Activated B cell treated with CpG ODN at 0.5 μM for 24 hours (primary cell): ENCODE results near the gene XPC. TPM values are rescaled to one million over a fixed set of nuclear protein-coding genes. Genes with fewer than 3 reads are reported as not detected.

Source experiments
- ATAC-seq: fragments of 200-7000 bp; cut with Tn5 transposase; one replicate; pipeline ENCODE4 v1.10.0; 2021; ENCODE audit warnings: low read depth, mild to moderate bottlenecking, moderate library complexity
- CTCF ChIA-PET: fragments of 350-600 bp; sonication (Branson Sonifier 250); formaldehyde crosslinking; loops from one replicate; lab custom pipeline; 2021; ENCODE audit warnings: antibody characterized with exemption; lab: Charles Lee
- POLR2A ChIA-PET: fragments of 350-600 bp; sonication (Branson Sonifier 250); formaldehyde crosslinking; loops from one replicate; lab custom pipeline; 2021; ENCODE audit warnings: antibody characterized with exemption; lab: Charles Lee
- DNase-seq: peaks from one replicate; pipeline ENCODE4 v3.0.0; 2022
- H3K27ac Mint-ChIP-seq: one replicate; pipeline ENCODE4 v1.8.0; 2020; ENCODE audit warnings: mixed read lengths
- H3K27me3 Mint-ChIP-seq: one replicate; pipeline ENCODE4 v1.8.0; 2021; ENCODE audit warnings: mixed read lengths
- H3K36me3 Mint-ChIP-seq: one replicate; pipeline ENCODE4 v1.8.0; 2021; ENCODE audit warnings: low read depth, mixed read lengths
- H3K4me1 Mint-ChIP-seq: one replicate; pipeline ENCODE4 v1.8.0; 2021; ENCODE audit warnings: mixed read lengths
- H3K4me3 Mint-ChIP-seq: one replicate; pipeline ENCODE4 v1.8.0; 2020; ENCODE audit warnings: mild to moderate bottlenecking, mixed read lengths
- H3K9me3 Mint-ChIP-seq: one replicate; pipeline ENCODE4 v1.8.0; 2020; ENCODE audit warnings: mixed read lengths
- CTCF ChIP-seq: fragments of 200-600 bp; IDR thresholded peaks from one replicate; pipeline ENCODE4 v1.8.0; 2022; ENCODE audit warnings: antibody characterized with exemption, mild to moderate bottlenecking
- intact Hi-C: fragments of 100-400 bp; cut with micrococcal nuclease; formaldehyde crosslinking; loops from one replicate; pipeline ENCODE4 v1.15.1; 2024
- total RNA-seq: library from RNA; stranded (reverse); gene quantifications from 2 replicates; pipeline ENCODE4 v1.2.3, GENCODE V29; 2022

Gene XPC
- total RNA-seq, 1 donor from 2014 or later, result 35.4 TPM

- intact Hi-C loops, result no loop called here
- CTCF ChIA-PET, result no interaction called here
- POLR2A ChIA-PET, result interaction anchor here (0.5 kb wide), 1 partner anchor 13 kb away, joined by 8 read pairs; no protein-coding TSS in a partner anchor
- TF ChIP-seq CTCF, result no peak
- Mint-ChIP-seq H3K27ac (peak overlapping the region; percentile 61), H3K4me1 (peaks cover 20% of the 10 kb centered on the region), H3K4me3 (no peak overlapping the region), H3K36me3 (peaks cover 77% of the 10 kb centered on the region), H3K27me3 (no peaks in the 10 kb centered on the region), H3K9me3 (no peaks in the 10 kb centered on the region)
- DNase-seq (no peak), ATAC-seq (no peak)
These were observed 35.7 kb downstream of the XPC start for GRCh38 chr3:14142567-14143270.

GRCh38 chr3:14141602-14142341, 36.6 kb downstream of the XPC start:
- peaks cover 20% of the 10 kb centered on the region for H3K4me1 Mint-ChIP-seq
- DNase-seq (no peak), ATAC-seq (no peak)
- H3K9me3 Mint-ChIP-seq, result no peaks in the 10 kb centered on the region
- H3K27me3 Mint-ChIP-seq, result no peaks in the 10 kb centered on the region
- ChIA-PET CTCF (no interaction called here), POLR2A (no interaction called here)
- H3K27ac Mint-ChIP-seq, result no peak overlapping the region
- H3K4me3 Mint-ChIP-seq, result no peak overlapping the region
- intact Hi-C loops, result no loop called here
- TF ChIP-seq CTCF, result no peak
- H3K36me3 Mint-ChIP-seq, result peaks cover 69% of the 10 kb centered on the region

- no peaks in the 10 kb centered on the region for H3K9me3 Mint-ChIP-seq
- TF ChIP-seq CTCF, result no peak
- peak overlapping the region; percentile 46 for H3K27ac Mint-ChIP-seq
- H3K4me1 Mint-ChIP-seq, result peaks cover 20% of the 10 kb centered on the region
- DNase-seq (no peak), ATAC-seq (no peak)
- H3K27me3 Mint-ChIP-seq, result no peaks in the 10 kb centered on the region
- ChIA-PET POLR2A (no interaction called here), CTCF (no interaction called here)
- peaks cover 66% of the 10 kb centered on the region for H3K36me3 Mint-ChIP-seq
- no peak overlapping the region for H3K4me3 Mint-ChIP-seq
- intact Hi-C loops, result no loop called here
These were observed 37.3 kb downstream of the XPC start for GRCh38 chr3:14141144-14141543.

GRCh38 chr3:14140668-14141067, 37.7 kb downstream of the XPC start:
- Mint-ChIP-seq H3K9me3 (no peaks in the 10 kb centered on the region), H3K4me3 (no peak overlapping the region), H3K4me1 (peaks cover 20% of the 10 kb centered on the region), H3K27me3 (no peaks in the 10 kb centered on the region), H3K36me3 (peaks cover 66% of the 10 kb centered on the region), H3K27ac (no peak overlapping the region)
- ATAC-seq (no peak), DNase-seq (no peak)
- intact Hi-C loops, result no loop called here
- POLR2A ChIA-PET, result no interaction called here
- TF ChIP-seq CTCF, result no peak
- CTCF ChIA-PET, result no interaction called here

- no peak overlapping the region for H3K27ac Mint-ChIP-seq
- H3K4me3 Mint-ChIP-seq, result no peak overlapping the region
These were observed 38.6 kb downstream of the XPC start for GRCh38 chr3:14139771-14140170.

More at GRCh38 chr3:14139771-14140170, 38.6 kb downstream of the XPC start:
- CTCF ChIA-PET, result no interaction called here
- DNase-seq (no peak), ATAC-seq (no peak)
- no peaks in the 10 kb centered on the region for H3K27me3 Mint-ChIP-seq
- intact Hi-C loops, result no loop called here
- H3K36me3 Mint-ChIP-seq, result peaks cover 68% of the 10 kb centered on the region
- H3K9me3 Mint-ChIP-seq, result no peaks in the 10 kb centered on the region
- TF ChIP-seq CTCF, result no peak
- H3K4me1 Mint-ChIP-seq, result peaks cover 13% of the 10 kb centered on the region
- POLR2A ChIA-PET, result interaction anchor here (0.9 kb wide), 1 partner anchor 15 kb away, joined by 3 read pairs; the partner anchor contains the start of genes CHCHD4 and TMEM43
